ENCODE data around the gene ADARB1.

The ADARB1 gene

GRCh38 chr21:45050345-45050796, 24.0 kb upstream of the ADARB1 start:
- ChIA-PET POLR2A (no interaction called here), CTCF (interaction anchor here (0.7 kb wide), 1 partner anchor 11 kb away, joined by 3 read pairs; no protein-coding TSS in a partner anchor)
- DNase-seq (ENCODE audit: extremely low spot score): no peak
- TF ChIP-seq ARNT (IDR thresholded peaks at IDR 0.05): no peak
- TF ChIP-seq FOXK2 (IDR thresholded peaks at IDR 0.05): no peak
- no peak for TF ChIP-seq HDGF (IDR thresholded peaks at IDR 0.05; ENCODE audit: borderline replicate concordance)
- TF ChIP-seq ELF4 (IDR thresholded peaks at IDR 0.05): no peak
- TF ChIP-seq ZNF384 (IDR thresholded peaks at IDR 0.05): no peak
- no peak for TF ChIP-seq PKNOX1 (IDR thresholded peaks at IDR 0.05)
- TF ChIP-seq TARDBP (IDR thresholded peaks at IDR 0.05): no peak
- no peak for TF ChIP-seq FOXA1 (IDR thresholded peaks at IDR 0.05)
- no peak for TF ChIP-seq CTBP1 (IDR thresholded peaks at IDR 0.05; ENCODE audit: borderline replicate concordance)
- TF ChIP-seq NFRKB (IDR thresholded peaks at IDR 0.05): no peak
- TF ChIP-seq SP1 (IDR thresholded peaks at IDR 0.05): no peak
- no peak for TF ChIP-seq FOXM1 (IDR thresholded peaks at IDR 0.05; ENCODE audit: borderline replicate concordance)
- TF ChIP-seq SUZ12 (IDR thresholded peaks at IDR 0.05): no peak

- no peak for TF ChIP-seq L3MBTL2 (conservative IDR thresholded peaks at IDR 0.05)
- TF ChIP-seq HDGF (IDR thresholded peaks at IDR 0.05; ENCODE audit: borderline replicate concordance): no peak
- TF ChIP-seq ELF4 (IDR thresholded peaks at IDR 0.05): no peak
- no peak for TF ChIP-seq FOXA1 (IDR thresholded peaks at IDR 0.05)
- no peak for TF ChIP-seq TARDBP (IDR thresholded peaks at IDR 0.05)
- no peak for TF ChIP-seq ARNT (IDR thresholded peaks at IDR 0.05)
- TF ChIP-seq SUZ12 (IDR thresholded peaks at IDR 0.05): no peak
- no peak for TF ChIP-seq SP1 (IDR thresholded peaks at IDR 0.05)
- no peak for TF ChIP-seq PKNOX1 (IDR thresholded peaks at IDR 0.05)
- no peak for TF ChIP-seq CTBP1 (IDR thresholded peaks at IDR 0.05; ENCODE audit: borderline replicate concordance)
- TF ChIP-seq NFRKB (IDR thresholded peaks at IDR 0.05): no peak
- TF ChIP-seq FOXM1 (IDR thresholded peaks at IDR 0.05; ENCODE audit: borderline replicate concordance): no peak
- no peak for TF ChIP-seq FOXK2 (IDR thresholded peaks at IDR 0.05)
- TF ChIP-seq LEF1 (IDR thresholded peaks at IDR 0.05; ENCODE audit: borderline replicate concordance): no peak
- TF ChIP-seq ZNF384 (IDR thresholded peaks at IDR 0.05): no peak
- no peak for TF ChIP-seq BHLHE40 (IDR thresholded peaks at IDR 0.05; ENCODE audit: borderline replicate concordance)
- DNase-seq (ENCODE audit: extremely low spot score): no peak
- ChIA-PET POLR2A (no interaction called here), CTCF (interaction anchor here (0.7 to 1.1 kb wide), 2 partner anchors 10 to 86 kb away, joined by 3 to 4 read pairs; no protein-coding TSS in a partner anchor)
Measured at GRCh38 chr21:45050797-45051489, 23.4 kb upstream of the ADARB1 start.

- POLR2A ChIA-PET: no interaction called here
- CTCF ChIA-PET: interaction anchor here (1.1 kb wide), 1 partner anchor 85 kb away, joined by 4 read pairs; no protein-coding TSS in a partner anchor
- DNase-seq (ENCODE audit: extremely low spot score): no peak
- TF ChIP-seq SUZ12 (IDR thresholded peaks at IDR 0.05): no peak
- TF ChIP-seq NFRKB (IDR thresholded peaks at IDR 0.05): no peak
- TF ChIP-seq SP1 (IDR thresholded peaks at IDR 0.05): no peak
- no peak for TF ChIP-seq L3MBTL2 (conservative IDR thresholded peaks at IDR 0.05)
Measured at GRCh38 chr21:45051580-45052434, 22.6 kb upstream of the ADARB1 start.

GRCh38 chr21:45052960-45053359, 21.4 kb upstream of the ADARB1 start:
- no peak for TF ChIP-seq FOXK2 (IDR thresholded peaks at IDR 0.05)
- TF ChIP-seq HDGF (IDR thresholded peaks at IDR 0.05; ENCODE audit: borderline replicate concordance): no peak
- no peak for TF ChIP-seq FOXM1 (IDR thresholded peaks at IDR 0.05; ENCODE audit: borderline replicate concordance)
- no peak for TF ChIP-seq ARNT (IDR thresholded peaks at IDR 0.05)
- TF ChIP-seq PKNOX1 (IDR thresholded peaks at IDR 0.05): no peak
- no peak for TF ChIP-seq L3MBTL2 (conservative IDR thresholded peaks at IDR 0.05)
- no peak for TF ChIP-seq SUZ12 (IDR thresholded peaks at IDR 0.05)
- TF ChIP-seq SP1 (IDR thresholded peaks at IDR 0.05): no peak
- TF ChIP-seq ELF4 (IDR thresholded peaks at IDR 0.05): no peak
- TF ChIP-seq NFRKB (IDR thresholded peaks at IDR 0.05): no peak
- TF ChIP-seq CTBP1 (IDR thresholded peaks at IDR 0.05; ENCODE audit: borderline replicate concordance): no peak
- no peak for TF ChIP-seq TARDBP (IDR thresholded peaks at IDR 0.05)
- no peak for DNase-seq (ENCODE audit: extremely low spot score)
- CTCF ChIA-PET: no interaction called here
- POLR2A ChIA-PET: no interaction called here

- CTCF ChIA-PET: no interaction called here
Measured at GRCh38 chr21:45053561-45054226, 20.7 kb upstream of the ADARB1 start.

More at GRCh38 chr21:45053561-45054226, 20.7 kb upstream of the ADARB1 start:
- TF ChIP-seq ZNF384 (IDR thresholded peaks at IDR 0.05) (no peak), FOXM1 (IDR thresholded peaks at IDR 0.05; ENCODE audit: borderline replicate concordance) (no peak), CTBP1 (IDR thresholded peaks at IDR 0.05; ENCODE audit: borderline replicate concordance) (no peak), FOXK2 (IDR thresholded peaks at IDR 0.05) (no peak), SP1 (IDR thresholded peaks at IDR 0.05) (no peak), NFRKB (IDR thresholded peaks at IDR 0.05) (no peak), PKNOX1 (IDR thresholded peaks at IDR 0.05) (no peak), L3MBTL2 (conservative IDR thresholded peaks at IDR 0.05) (no peak), TARDBP (IDR thresholded peaks at IDR 0.05) (no peak), BHLHE40 (IDR thresholded peaks at IDR 0.05; ENCODE audit: borderline replicate concordance) (no peak), HDGF (IDR thresholded peaks at IDR 0.05; ENCODE audit: borderline replicate concordance) (no peak), ARNT (IDR thresholded peaks at IDR 0.05) (no peak), LEF1 (IDR thresholded peaks at IDR 0.05; ENCODE audit: borderline replicate concordance) (no peak), FOXA1 (IDR thresholded peaks at IDR 0.05) (no peak), ELF4 (IDR thresholded peaks at IDR 0.05) (no peak), SUZ12 (IDR thresholded peaks at IDR 0.05) (no peak)
- no peak for DNase-seq (ENCODE audit: extremely low spot score)
- POLR2A ChIA-PET: no interaction called here

All from HEK293T (cell line).